ENCODE measurements around the gene POLL.
"Not testable (repeated sequence)": the region's sequence is repeated elsewhere in the genome, so short reads cannot be mapped to it uniquely, and the experiment has no call there.

The POLL gene

GRCh38 chr10:101611096-101611905 lies 23.2 kb upstream of the POLL start:
- DNase-seq: no peak

- peak; percentile 16 for DNase-seq
Observed at GRCh38 chr10:101609481-101609880, 21.4 kb upstream of the POLL start.

- DNase-seq: no peak
Observed at GRCh38 chr10:101607124-101607523, 19.1 kb upstream of the POLL start.

GRCh38 chr10:101602761-101603398 lies 14.8 kb upstream of the POLL start:
- DNase-seq: peak; percentile 63

GRCh38 chr10:101601541-101601940 lies 13.5 kb upstream of the POLL start:
- no peak for DNase-seq

- DNase-seq: no peak
Observed at GRCh38 chr10:101597091-101597900, 9.2 kb upstream of the POLL start.

GRCh38 chr10:101595591-101596433 lies 7.8 kb upstream of the POLL start:
- peak; percentile 24 for DNase-seq

GRCh38 chr10:101593331-101593730 lies 5.3 kb upstream of the POLL start:
- not testable (repeated sequence) for DNase-seq

GRCh38 chr10:101588879-101589278 lies 822 bp upstream of the POLL start:
- peak; percentile 5 for DNase-seq

- DNase-seq: no peak
Observed at GRCh38 chr10:101585841-101586240, 2.2 kb downstream of the POLL start.

- no peak for DNase-seq
Observed at GRCh38 chr10:101580486-101581399, 7.3 kb downstream of the POLL start.

- DNase-seq: no peak
Observed at GRCh38 chr10:101579516-101579870, 8.6 kb downstream of the POLL start.

GRCh38 chr10:101578803-101579515 lies 9.1 kb downstream of the POLL start:
- DNase-seq: no peak

GRCh38 chr10:101578192-101578591 lies 9.9 kb downstream of the POLL start:
- no peak for DNase-seq

GRCh38 chr10:101577121-101577871 lies 10.8 kb downstream of the POLL start:
- DNase-seq: no peak

GRCh38 chr10:101576211-101576863 lies 11.7 kb downstream of the POLL start:
- no peak for DNase-seq

GRCh38 chr10:101575580-101576210 lies 12.4 kb downstream of the POLL start:
- no peak for DNase-seq

GRCh38 chr10:101575091-101575490 lies 13.0 kb downstream of the POLL start:
- DNase-seq: no peak
